IMR-90 (cell line): ENCODE measurements around the gene CNOT2. TPM values are rescaled to one million over a fixed set of nuclear protein-coding genes. Genes with fewer than 3 reads are reported as not detected.
"Not testable (repeated sequence)": the region's sequence is repeated elsewhere in the genome, so short reads cannot be mapped to it uniquely, and the experiment has no call there.

Source experiments
- ATAC-seq: fragments of 200-7000 bp; cut with Tn5 transposase; 2 replicates; pipeline ENCODE4 v1.9.1; 2020; ENCODE audit warnings: low read depth, mild to moderate bottlenecking, moderate library complexity
- BruUV-seq: library from RNA; stranded (reverse); fragments of 400-500 nt; replicated peaks from 2 replicates; lab custom pipeline; 2021; lab: Mats Ljungman, UMichigan
- CTCF ChIA-PET: fragments of 300-600 bp; formaldehyde crosslinking; extraction: SDS; loops from one replicate; lab custom pipeline; 2021; ENCODE audit warnings: antibody characterized with exemption; lab: Yijun Ruan, JAX
- POLR2A ChIA-PET: fragments of 300-600 bp; sonication (Branson Sonifier 250); formaldehyde crosslinking; loops from one replicate; lab custom pipeline; 2022; ENCODE audit warnings: antibody characterized with exemption; ENCODE audit not compliant: unreplicated experiment; lab: Charles Lee
- DNase-seq: peaks from one replicate; pipeline ENCODE4 v3.0.0; 2013
- H2AFZ ChIP-seq: replicated peaks from 2 replicates; pipeline ENCODE3; 2013; ENCODE audit warnings: low read length, mild to moderate bottlenecking; ENCODE audit not compliant: poor library complexity
- H2AK5ac ChIP-seq: 2 replicates; pipeline ENCODE4 v1.6.1; 2013; ENCODE audit warnings: low read depth, low read length, inconsistent platforms
- H2AK9ac ChIP-seq: replicated peaks from 2 replicates; pipeline ENCODE3; 2013; ENCODE audit warnings: mild to moderate bottlenecking, low read depth, low read length, moderate library complexity; ENCODE audit not compliant: poor library complexity
- H2BK120ac ChIP-seq: 2 replicates; pipeline ENCODE4 v1.6.1; 2013; ENCODE audit warnings: low read depth, low read length, inconsistent platforms
- H2BK15ac ChIP-seq: 3 replicates; pipeline ENCODE4 v1.6.1; 2013; ENCODE audit warnings: low read depth, low read length, inconsistent platforms
- H2BK20ac ChIP-seq: 2 replicates; pipeline ENCODE4 v1.6.1; 2013; ENCODE audit warnings: low read depth, mild to moderate bottlenecking, inconsistent platforms, low read length, moderate library complexity
- H2BK5ac ChIP-seq: 2 replicates; pipeline ENCODE4 v1.6.1; 2013; ENCODE audit warnings: mild to moderate bottlenecking, low read depth, low read length, inconsistent platforms; ENCODE audit not compliant: poor library complexity, severe bottlenecking
- H3K14ac ChIP-seq: replicated peaks from 2 replicates; pipeline ENCODE4 v1.6.1; 2013; ENCODE audit warnings: low read depth, low read length, inconsistent platforms
- H3K18ac ChIP-seq: 2 replicates; pipeline ENCODE4 v1.6.1; 2013; ENCODE audit warnings: low read depth, low read length, control low read depth
- H3K23ac ChIP-seq: 2 replicates; pipeline ENCODE4 v1.6.1; 2013; ENCODE audit warnings: low read depth, low read length, inconsistent platforms
- H3K27ac ChIP-seq: 2 replicates; pipeline ENCODE4 v1.5.1; 2013; ENCODE audit warnings: mild to moderate bottlenecking, control low read depth, low read length; ENCODE audit not compliant: insufficient read depth
- H3K27me3 ChIP-seq: 2 replicates; pipeline ENCODE4 v1.6.1; 2013; ENCODE audit warnings: low read length; ENCODE audit not compliant: control insufficient read depth, insufficient read depth
- H3K36me3 ChIP-seq: 2 replicates; pipeline ENCODE4 v1.6.1; 2013; ENCODE audit warnings: low read length, mixed read lengths; ENCODE audit not compliant: control insufficient read depth, insufficient read depth
- H3K4ac ChIP-seq: 2 replicates; pipeline ENCODE4 v1.6.1; 2013; ENCODE audit warnings: low read depth, low read length, inconsistent platforms
- H3K4me1 ChIP-seq: 2 replicates; pipeline ENCODE4 v1.6.1; 2013; ENCODE audit warnings: low read length, mixed read lengths; ENCODE audit not compliant: control insufficient read depth, insufficient read depth
- H3K4me2 ChIP-seq: 2 replicates; pipeline ENCODE4 v1.6.1; 2013; ENCODE audit warnings: low read depth, mild to moderate bottlenecking, control low read depth, low read length, moderate library complexity
- H3K4me3 ChIP-seq: 2 replicates; pipeline ENCODE4 v1.5.1; 2013; ENCODE audit warnings: low read depth, mild to moderate bottlenecking, control low read depth, low read length, moderate library complexity; ENCODE audit not compliant: insufficient read depth
- H3K56ac ChIP-seq: 2 replicates; pipeline ENCODE4 v1.6.1; 2013; ENCODE audit warnings: low read length, inconsistent platforms; ENCODE audit not compliant: insufficient read depth; ENCODE audit errors: extremely low read depth
- H3K79me1 ChIP-seq, 2 experiments: 2 replicates each; pipeline ENCODE4 v1.6.1; 2013; ENCODE audit warnings: low read length in 2 of 2, inconsistent platforms in 1 of 2, low read depth in 1 of 2
- H3K9ac ChIP-seq: 2 replicates; pipeline ENCODE4 v1.6.1; 2013; ENCODE audit warnings: low read depth, low read length, control low read depth
- H3K9me1 ChIP-seq: 2 replicates; pipeline ENCODE4 v1.6.1; 2013; ENCODE audit warnings: low read length, inconsistent platforms; ENCODE audit not compliant: insufficient read depth
- H3K9me3 ChIP-seq: 2 replicates; pipeline ENCODE4 v1.6.1; 2013; ENCODE audit warnings: low read length; ENCODE audit not compliant: control insufficient read depth, insufficient read depth
- H4K20me1 ChIP-seq: 2 replicates; pipeline ENCODE4 v1.6.1; 2013; ENCODE audit warnings: low read length, inconsistent platforms; ENCODE audit not compliant: insufficient read depth
- H4K5ac ChIP-seq: 2 replicates; pipeline ENCODE4 v1.6.1; 2013; ENCODE audit warnings: mild to moderate bottlenecking, low read depth, low read length, control low read depth
- H4K8ac ChIP-seq, 2 experiments: 2 replicates each; pipeline ENCODE4 v1.6.1; 2013; ENCODE audit warnings: low read depth in 2 of 2, low read length in 2 of 2, control low read depth in 1 of 2, inconsistent platforms in 1 of 2
- H4K91ac ChIP-seq: 2 replicates; pipeline ENCODE4 v1.6.1; 2013; ENCODE audit warnings: low read depth, low read length, inconsistent platforms; ENCODE audit not compliant: insufficient read depth
- FOS ChIP-seq: fragments of 150-350 bp; IDR thresholded peaks from 2 replicates; pipeline ENCODE4 v1.6.1; 2016; ENCODE audit warnings: low read depth, low read length
- WGBS, 2 experiments: methylation state at CpG; one replicate each; pipeline versions ENCODE4 v1.1.5 to v1.1.7; 2013; ENCODE audit warnings: missing lambda C conversion rate in 2 of 2; ENCODE audit not compliant: insufficient read length in 1 of 2; ENCODE audit errors: extremely low coverage in 2 of 2; 5-methylcytosine and 5-hydroxymethylcytosine counted together
- dilution Hi-C: fragments of 300-500 bp; cut with HindIII; formaldehyde crosslinking; loops from one replicate; pipeline ENCODE4 v1.14.3; 2018; ENCODE audit warnings: low sequenced_read_pairs; ENCODE audit not compliant: unreplicated experiment
- in situ Hi-C: fragments of 300-500 bp; cut with MboI; formaldehyde crosslinking; loops from 3 replicates; pipeline ENCODE4 v1.14.3; 2019; ENCODE audit warnings: low sequenced_read_pairs, inconsistent platforms, mixed read lengths
- intact Hi-C: fragments of 100-400 bp; cut with micrococcal nuclease; formaldehyde crosslinking; loops from 2 replicates; pipeline ENCODE4 v1.10.0; 2022
- polyA plus RNA-seq, 3 experiments: library from polyadenylated mRNA; depleted of rRNA; stranded (reverse); fragments of >200 nt; gene quantifications; 2 replicates each; pipeline ENCODE4 v1.2.3, GENCODE V29; 2012; ENCODE audit warnings: low replicate concordance in 1 of 3
- total RNA-seq: library from RNA; depleted of rRNA; stranded (reverse); fragments of >200 nt; gene quantifications from 2 replicates; pipeline ENCODE4 v1.2.3, GENCODE V29; 2012

CNOT2 gene
- total and polyA plus RNA-seq, 2 of the 4 experiments (the other 2 are of a cell fraction), result 63.4 to 159 TPM

DNA sequence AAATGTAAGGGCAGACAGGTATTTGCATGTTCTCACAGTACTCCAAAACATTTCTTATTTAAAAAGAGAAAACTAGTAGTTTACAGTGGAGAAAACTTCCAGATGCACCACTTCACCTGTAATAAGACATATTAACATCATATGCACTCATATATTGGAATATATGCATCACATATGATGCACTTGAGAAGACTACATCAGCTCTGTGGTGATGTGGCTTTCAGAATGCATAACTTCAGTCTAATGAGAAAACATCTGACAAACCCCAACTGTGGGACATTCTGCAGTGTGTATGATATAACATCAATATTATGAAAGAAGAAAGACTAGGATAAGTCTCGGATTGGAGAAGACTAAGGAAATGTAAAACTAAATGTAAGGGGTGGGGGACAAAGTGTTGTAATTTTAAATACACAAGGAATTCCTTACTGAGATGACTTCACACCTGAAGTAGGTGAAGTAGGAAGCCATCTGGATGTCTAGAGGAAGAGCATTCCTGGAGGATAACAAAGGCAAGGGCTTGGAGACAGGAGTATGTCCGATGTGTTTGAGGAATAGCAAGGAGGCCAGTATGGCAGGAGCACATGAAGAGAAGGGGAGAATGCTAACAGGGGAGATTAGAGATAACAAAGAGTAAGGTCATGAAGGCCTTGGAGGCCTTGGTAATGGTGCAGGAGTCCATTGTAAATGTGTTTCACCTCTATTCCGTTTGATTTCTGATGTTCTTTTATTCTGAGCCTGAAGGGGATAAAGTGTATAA, 49.0 kb downstream of the CNOT2 start (continued):
- no peak for TF ChIP-seq FOS

DNA sequence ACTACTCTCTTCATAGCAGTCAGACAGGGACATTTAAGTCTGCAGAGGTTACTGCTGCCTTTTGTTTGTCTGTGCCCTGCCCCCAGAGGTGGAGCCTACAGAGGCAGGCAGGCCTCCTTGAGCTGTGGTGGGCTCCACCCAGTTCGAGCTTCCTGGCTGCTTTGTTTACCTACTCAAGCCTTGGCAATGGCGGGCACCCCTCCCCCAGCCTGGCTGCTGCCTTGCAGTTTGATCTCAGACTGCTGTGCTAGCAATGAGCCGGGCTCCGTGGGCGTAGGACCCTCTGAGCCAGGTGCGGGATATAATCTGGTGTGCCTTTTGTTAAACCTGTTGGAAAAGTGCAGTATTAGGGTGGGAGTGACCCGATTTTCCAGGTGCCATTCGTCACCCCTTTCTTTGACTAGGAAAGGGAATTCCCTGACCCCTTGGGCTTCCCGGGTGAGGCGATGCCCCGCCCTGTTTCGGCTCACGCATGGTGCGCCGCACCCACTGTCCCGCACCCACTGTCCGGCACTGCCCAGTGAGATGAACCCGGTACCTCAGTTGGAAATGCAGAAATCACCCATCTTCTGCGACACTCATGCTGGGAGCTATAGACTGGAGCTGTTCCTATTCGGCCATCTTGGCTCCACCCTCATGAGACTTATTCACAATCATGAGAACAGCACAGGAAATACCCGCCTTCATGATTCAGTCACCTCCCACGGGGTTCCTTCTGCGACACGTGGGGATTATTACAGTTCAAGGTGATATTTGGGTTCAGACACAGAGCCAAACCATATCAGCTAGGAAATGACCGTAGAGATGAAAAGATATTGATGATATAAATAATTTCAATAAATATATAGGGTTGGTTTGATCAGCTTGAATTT, 61.7 kb downstream of the CNOT2 start:
- POLR2A ChIA-PET, BruUV-seq, H4K8ac ChIP-seq, ATAC-seq, H3K4ac ChIP-seq, H3K27me3 ChIP-seq, H3K36me3 ChIP-seq, dilution Hi-C loops, H3K4me3 ChIP-seq, H3K18ac ChIP-seq, H3K27ac ChIP-seq, in situ Hi-C loops, CTCF ChIA-PET, H3K14ac ChIP-seq, H3K23ac ChIP-seq, H3K56ac ChIP-seq, H2BK15ac ChIP-seq, H2BK20ac ChIP-seq, H2AK9ac ChIP-seq, H2BK120ac ChIP-seq, H2AK5ac ChIP-seq, H3K9me3 ChIP-seq, H3K4me2 ChIP-seq, H4K91ac ChIP-seq, H3K9ac ChIP-seq, H3K9me1 ChIP-seq, H2AFZ ChIP-seq, intact Hi-C loops, H4K5ac ChIP-seq, H3K4me1 ChIP-seq: not testable (repeated sequence)
- Histone ChIP-seq H4K20me1 (peaks cover 17% of the 10 kb centered on the region; the same call in 1 of the 2 replicates), H2BK5ac (peak overlapping the region; percentile 33), H3K79me1 (peaks cover 4 to 24% of the 10 kb centered on the region in 2 experiments; a peak in 3 of 4 replicates)
- peak; percentile 17 for DNase-seq
- WGBS, 2 experiments, result 98% methylated on average over 8 of the region's 25 CpGs; no CpG with 5 or more reads in 1 of the 2 experiments
